Measurements from ENCODE around the gene SLC25A11.

DNA sequence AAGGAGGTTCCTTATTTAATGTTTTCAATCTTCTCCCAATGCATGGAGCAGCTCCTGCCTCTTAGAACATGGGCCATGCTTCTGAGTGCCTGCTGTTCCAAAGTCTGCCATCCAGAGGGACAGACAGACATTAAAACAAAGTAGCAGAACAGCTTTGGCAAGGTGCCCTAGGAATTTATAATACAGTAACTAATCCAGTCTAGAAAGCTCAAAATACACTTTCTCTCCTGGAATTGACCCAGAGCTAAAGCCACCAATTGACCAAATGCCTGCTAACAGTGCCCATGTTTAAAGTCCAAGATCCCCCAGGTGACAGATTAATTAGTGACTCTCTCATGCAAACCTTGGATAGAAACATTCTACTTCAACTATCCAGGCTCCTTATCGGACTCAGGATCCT is 25.9 kb downstream of the SLC25A11 start:
- TF ChIP-seq, protein P1, sequence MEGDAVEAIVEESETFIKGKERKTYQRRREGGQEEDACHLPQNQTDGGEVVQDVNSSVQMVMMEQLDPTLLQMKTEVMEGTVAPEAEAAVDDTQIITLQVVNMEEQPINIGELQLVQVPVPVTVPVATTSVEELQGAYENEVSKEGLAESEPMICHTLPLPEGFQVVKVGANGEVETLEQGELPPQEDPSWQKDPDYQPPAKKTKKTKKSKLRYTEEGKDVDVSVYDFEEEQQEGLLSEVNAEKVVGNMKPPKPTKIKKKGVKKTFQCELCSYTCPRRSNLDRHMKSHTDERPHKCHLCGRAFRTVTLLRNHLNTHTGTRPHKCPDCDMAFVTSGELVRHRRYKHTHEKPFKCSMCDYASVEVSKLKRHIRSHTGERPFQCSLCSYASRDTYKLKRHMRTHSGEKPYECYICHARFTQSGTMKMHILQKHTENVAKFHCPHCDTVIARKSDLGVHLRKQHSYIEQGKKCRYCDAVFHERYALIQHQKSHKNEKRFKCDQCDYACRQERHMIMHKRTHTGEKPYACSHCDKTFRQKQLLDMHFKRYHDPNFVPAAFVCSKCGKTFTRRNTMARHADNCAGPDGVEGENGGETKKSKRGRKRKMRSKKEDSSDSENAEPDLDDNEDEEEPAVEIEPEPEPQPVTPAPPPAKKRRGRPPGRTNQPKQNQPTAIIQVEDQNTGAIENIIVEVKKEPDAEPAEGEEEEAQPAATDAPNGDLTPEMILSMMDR (IDR thresholded peaks at IDR 0.05), result no peak
- no peak for TF ChIP-seq POLR2A (IDR thresholded peaks at IDR 0.05)
- no peak for TF ChIP-seq POLR2AphosphoS5 (IDR thresholded peaks at IDR 0.05)
